ENCODE measurements around the gene SEMA5A.

The SEMA5A gene

DNA sequence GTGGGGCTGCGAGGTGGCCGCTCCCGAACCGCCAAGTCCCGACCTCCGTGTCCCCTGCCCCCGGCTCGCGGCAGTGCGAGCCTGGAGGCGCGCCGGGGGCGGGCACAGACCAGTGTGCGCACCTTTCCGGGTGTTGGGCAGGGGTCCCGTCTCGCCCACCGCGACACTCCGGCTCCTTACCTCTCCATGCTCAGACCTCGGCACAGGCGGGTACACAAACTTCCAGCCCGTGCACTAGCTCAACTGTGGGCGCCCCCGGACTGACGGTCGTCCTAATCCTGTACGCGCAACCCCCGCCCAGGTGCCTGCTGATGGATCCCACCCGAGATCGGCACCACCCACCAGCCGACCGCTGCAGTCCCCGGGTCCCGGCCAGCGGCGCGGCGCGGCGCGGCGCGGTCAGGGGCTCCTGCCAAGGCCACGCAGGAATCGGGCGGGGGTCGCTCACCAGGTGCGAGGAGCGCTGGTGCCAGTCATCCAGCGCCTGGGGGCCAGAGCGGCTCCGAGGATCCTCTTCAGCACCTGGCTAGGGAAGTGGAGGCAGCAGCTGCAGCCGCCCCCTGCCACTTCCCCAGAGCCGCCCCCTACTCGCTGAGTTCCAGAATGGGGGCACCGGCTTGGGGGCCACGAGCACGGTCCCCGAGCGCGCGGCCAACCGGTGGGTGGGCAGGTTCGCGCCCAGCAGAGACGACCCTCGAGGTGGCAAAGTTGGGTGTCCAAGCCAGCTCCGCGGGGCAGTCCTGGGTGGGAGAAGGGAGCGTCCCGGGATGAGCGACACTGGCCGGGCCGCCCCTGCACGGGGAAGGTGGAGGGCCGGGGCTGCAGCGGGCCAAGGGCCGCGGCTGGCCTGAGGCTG is 511 bp downstream of the SEMA5A start:
- no peak for DNase-seq

DNA sequence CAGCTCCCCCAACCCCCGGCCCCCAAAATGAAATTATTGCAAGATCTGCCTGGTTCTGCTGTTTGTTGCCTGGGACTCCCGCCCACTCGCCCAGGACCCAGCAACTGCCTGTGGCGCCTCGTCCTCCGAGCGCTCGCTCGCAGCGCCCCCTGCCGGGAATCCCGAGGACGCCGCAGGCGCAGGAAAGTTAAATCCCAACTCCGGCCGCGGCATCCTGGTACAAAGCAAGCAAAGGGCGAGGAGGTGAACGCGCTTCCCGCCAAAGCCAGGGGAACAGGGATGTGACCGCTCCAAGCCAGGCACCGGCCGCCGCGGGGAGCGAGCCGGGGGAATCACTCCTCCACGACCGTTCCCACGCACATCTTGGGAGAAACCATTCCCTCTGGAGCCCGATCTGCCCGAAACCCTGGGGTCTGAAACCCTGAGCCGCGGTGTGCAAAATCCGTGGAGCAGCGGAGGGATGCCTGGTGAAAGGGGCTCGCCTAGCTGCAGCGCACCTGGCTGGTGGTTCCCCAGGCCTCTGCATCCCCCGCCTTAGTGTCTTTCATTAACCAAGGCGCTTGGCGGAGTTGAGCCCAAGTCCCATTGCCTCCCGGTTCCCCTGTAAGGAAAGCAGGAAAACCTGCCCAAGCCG is 1.3 kb downstream of the SEMA5A start:
- DNase-seq = peak; percentile 74

DNA sequence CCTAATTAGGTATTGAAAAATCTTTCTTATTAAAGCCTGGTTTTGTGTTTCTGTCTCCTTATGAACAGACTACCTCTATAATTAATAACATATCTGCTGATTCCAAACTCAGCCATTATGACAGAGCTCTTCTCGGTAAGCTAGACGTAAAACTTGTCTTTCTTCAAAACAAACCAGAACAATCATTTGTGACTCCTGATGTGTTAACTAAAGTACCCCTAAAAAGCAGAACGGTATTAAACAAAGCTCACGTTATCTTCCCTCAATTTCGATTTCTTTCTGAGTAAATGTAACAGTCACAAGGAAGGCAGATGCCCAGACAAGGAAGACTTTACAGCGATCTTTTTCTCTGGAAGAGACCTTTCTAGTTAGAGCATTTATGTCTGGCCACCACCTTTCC is 1.8 kb downstream of the SEMA5A start:
- no peak for DNase-seq

DNA sequence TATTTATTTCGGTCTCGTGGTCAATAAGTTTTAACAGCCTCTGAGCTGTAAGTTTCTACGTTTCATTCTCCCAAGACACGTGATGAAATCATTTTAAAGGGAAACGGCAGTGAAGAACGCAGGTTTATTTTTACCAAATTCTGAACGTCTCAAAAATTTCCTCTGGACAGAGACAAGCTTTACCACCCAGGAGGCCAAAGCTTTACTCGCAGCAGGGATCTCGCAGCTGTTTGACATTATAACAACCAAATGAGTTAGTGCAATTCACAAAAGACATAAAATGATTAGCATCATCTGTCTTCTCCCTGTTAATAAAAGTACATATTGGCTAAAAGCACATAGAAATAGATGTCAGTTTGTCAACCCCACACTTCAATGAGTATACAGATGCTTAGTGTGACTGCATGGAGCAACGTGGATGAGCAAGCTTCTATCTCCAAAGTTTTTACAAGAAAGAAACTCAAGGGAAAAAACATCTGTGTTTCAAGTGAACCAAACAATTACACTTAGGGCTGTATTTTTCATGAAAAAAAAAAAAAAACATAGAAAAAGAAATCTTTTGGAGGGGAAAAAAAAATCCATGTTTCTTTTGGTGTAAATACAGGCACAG is 2.5 kb downstream of the SEMA5A start:
- DNase-seq = peak; percentile 67

DNA sequence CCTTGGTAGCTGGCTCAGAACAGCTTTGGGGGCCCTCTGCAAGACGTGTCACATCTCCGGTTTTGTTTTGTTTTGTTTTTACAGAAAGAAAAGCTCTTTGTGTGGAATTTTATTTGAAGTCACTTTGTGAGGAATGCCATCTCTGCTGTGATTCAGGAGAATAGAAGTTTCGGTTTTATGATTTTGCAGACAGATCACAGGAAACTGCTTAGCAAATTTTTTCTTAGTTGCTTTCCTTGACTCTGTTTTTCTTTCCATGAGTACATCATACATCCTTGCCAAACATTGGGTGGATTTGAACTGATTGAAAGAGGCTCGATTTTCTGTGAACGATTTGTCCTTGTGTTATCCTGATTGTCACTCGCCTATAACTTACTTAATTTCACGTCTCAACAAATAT is 5.1 kb downstream of the SEMA5A start:
- DNase-seq = peak; percentile 65

DNA sequence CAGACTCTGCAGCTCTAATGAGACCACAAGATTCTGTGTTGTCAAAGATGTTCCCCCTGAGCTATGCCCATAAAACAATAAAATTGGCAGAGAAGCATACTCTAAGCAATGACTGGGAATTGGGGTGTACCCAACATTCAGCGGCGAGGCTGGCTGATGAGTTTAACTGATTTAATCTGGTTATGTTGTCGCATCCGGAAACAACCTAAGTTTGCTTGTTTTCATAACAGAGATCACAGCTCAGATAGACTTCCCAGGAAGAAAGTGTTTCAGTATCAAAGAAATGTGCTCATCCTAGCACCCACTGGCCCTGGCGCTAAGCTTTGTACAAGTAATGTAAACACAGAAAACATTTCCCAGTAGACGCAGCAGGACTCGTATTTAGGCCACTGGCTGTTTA is 7.4 kb downstream of the SEMA5A start:
- no peak for DNase-seq

DNA sequence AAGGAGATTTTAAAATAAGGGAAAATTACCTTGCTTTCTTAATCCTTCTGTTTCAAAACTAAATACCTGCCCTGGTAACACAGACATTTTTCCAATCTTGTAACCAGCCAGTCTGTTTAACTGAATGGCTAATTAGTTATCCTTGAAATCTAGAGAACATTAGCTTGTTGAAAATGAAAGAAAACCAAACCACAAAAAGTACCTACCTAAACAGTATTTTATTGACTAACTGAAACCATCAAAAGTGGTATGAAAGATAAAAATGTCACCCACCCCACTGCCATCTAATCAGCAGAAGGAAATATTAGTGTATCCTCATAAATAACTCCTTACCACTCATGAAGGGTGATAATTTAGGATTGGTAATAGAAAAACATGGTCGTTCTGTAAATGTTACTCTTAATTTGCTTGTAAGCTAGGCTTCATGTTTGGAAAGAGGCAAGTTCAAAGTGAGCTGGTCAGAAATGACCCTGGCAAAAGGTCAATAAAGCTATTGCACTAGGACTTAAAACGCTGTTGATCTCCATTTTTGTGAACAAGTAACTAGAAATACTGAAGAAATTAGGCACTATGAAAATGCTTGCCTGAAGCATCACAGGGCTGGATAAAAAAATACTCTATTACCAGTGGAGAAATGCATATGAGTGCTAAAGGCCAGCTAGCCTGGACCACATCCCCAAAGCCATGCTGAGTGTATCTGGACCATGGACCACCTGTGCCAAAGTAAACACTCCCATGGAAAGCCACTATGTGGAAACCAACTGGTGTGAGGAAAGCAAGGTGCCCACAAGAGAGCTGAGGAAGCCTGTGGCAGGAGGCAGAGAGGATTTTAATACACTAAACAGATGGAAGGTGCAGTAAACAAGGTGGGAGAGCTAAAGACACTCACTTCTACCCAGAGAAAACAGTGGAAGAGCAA is 8.4 kb downstream of the SEMA5A start:
- DNase-seq = no peak

DNA sequence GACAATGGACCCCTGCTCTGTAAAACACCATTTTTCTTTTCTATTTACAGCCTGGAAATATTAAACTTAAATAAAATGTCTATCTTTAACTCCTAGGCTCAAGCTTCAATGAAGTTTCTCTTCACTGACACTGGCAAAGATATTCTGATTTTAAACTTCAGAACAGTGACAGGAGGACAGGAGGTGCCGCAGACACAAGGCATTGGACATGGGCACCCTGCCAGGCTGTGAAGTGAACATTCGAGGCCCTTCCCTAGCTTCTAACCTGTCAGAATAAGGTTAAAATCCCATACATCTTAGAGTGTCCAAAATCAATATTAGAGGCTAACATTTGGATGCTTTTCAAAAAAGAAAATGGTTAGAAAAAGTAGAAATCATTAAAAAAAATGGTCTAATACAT is 9.2 kb downstream of the SEMA5A start:
- DNase-seq = no peak

DNA sequence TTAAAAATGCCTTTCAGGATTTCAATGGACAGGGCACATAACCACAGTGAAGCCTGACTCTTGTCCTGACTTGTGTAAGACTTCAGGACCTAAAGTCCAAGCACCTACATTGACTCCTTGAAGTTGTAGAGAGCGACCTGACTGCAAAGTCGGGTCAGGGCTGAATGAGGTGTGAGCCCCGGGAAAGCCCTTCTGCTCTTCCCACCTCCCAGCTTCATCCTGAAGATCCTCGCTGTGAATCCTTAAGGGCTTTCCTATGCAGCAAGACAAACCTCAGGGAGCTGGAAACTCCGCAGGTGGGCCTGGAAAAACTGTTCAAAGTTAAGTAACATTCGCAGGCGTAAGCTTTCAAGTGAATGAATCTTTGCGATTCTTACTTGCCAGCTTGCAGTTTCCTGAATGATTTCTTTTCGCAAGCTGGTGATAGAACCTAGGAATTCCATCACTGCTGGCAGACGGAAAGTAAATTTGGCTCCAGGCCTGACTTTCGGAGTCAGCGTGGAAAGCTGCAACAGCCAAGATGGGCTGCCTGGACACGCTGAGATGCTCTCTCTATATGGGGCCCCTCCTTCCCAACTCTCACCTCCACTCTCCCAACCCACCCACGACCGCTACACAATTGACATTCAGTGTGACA is 10.9 kb downstream of the SEMA5A start:
- peak; percentile 23 for DNase-seq

DNA sequence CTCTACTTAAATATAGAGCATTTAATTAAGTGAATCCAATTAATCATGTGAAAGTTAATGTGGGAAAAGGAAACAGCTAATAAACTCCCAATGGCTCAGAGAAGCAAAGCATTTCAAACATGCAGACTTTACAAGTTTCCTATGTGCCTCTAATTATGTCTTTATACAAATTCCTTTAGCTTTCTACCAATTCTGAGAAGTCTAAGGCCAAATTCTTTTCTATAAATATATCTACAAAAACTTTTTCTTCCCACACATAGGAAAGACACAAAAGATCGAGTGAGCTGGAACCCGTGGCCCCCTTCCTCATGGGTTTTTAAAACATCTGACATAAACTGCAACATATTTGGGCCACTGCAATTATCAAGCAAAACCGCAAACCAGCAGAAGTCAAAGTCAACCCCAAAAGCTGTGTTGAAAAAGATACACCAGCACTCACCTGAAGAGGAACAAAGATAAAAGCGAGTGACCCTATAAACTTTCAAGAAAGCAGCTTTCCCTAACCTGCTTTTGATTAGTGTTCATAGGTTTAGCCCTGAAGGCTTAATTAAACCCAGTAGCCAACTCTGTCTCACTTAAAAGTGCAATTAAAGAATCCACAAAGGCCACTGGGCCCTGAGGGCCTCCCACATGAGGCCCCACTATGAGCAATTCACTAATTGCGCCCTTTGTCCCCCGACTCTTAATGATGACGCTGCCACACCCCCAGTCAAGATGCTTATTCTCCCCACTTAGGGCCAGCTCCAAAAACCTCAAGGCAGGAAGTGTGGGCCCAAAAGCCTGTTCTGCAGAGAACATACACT is 12.1 kb downstream of the SEMA5A start:
- DNase-seq = peak; percentile 71

DNA sequence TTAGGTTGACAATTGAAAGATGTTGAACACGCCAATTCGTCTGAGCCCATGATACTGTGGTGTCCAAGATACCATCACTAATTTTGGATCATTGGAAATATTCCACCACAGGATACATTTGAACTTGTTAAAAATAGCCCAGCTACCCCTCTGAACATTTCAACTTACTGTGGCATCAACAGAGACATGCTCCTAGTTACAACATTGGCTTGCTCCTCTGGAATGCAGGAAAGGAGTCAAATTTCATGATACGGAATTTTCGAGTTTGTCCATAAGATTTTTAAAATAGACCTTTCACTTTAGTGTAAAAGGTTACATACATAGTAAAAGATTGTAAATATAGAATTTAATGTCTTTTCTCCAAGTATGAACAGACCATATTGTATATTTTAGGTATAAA is 12.8 kb downstream of the SEMA5A start:
- peak; percentile 60 for DNase-seq

DNA sequence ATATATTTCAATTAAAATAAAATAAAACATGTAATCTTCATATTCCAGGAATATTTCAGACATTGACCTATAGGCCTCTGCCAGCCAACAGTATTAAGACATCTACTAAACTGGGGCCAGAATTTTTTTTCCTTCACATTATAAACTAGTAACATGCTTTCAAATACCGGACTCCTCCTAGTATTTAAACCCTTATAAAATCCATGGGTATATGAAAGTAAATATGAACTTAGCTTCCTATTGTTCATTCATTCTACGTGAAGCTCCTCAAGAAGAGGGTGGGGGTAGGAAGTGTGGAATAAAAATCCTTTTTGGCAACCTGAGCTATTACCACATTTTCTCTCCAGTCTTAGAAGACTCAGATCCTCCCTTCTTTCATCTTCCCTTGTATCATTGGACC is 16.4 kb downstream of the SEMA5A start:
- no peak for DNase-seq

DNA sequence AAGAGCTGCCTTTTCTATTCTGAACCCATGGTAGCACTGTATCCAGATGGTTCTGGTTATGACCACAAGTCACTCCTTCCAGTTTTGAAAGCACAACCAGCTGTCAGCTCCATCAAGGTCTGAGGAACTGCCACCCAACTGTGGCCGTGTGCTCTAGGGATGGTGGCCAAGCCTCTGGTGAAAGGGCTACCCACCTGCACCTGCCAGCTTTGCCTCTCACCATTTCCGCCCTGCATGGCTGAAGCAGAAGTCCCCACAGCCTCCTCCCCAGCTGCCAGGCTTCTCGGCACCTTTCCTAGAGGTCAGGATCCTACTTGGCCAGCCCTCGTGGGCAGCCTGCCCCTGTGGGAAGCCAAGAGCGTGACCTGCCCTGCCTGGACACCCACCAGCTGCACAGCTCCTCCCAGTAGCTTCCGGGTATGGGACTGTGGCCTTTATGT is 16.8 kb downstream of the SEMA5A start:
- DNase-seq = no peak

DNA sequence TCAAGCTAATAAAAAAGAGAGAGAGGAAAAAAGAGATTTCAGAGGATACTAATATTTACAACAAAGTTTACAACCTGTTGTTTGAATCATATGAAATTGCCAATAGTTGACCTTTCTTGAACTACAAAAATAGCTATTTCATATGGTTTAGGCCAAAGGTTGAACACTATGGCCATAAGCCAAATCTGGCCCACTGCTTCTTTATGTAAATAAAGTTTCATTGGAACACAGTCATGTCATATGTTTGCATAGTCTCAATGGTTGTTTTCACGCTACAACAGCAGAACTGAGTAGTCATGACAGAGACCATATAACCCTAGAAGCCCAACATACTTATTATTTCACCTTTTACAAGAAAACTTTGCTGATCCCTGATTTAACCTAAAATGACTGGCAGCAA is 20.9 kb downstream of the SEMA5A start:
- no peak for DNase-seq

DNA sequence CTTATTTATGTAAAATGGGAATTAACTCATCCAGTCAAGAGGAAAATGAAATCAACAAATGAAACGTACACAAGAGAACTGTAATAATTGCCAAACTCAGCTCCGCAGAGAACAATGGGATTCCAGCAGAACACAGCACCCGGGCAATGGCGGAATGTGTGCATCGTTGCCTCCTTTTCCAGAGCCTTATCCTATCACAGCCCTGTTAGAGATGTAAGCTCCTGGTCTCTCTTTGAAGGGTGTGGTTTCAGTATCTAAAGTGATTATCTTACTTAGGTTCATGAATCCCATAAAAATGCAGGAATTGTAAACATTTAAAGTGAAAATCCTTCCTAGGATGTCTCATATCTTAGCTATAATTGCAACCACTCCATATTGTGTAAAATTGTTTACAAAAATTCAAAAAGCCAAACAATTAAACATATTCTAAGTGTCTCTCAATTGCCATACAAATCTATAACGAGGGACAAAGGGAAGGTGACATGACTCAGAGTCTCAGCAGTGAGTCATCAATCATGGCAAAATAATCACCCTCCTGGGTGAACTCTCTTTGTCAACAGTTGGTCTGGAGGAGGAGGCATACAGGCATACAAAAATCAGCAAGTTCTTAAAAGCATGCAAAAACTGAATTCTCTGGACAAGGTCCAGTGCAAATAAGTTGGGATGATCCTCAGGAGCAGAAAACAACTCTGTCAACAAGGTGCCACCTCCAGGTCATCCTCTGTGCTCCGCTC is 22.6 kb downstream of the SEMA5A start:
- DNase-seq = peak; percentile 49

DNA sequence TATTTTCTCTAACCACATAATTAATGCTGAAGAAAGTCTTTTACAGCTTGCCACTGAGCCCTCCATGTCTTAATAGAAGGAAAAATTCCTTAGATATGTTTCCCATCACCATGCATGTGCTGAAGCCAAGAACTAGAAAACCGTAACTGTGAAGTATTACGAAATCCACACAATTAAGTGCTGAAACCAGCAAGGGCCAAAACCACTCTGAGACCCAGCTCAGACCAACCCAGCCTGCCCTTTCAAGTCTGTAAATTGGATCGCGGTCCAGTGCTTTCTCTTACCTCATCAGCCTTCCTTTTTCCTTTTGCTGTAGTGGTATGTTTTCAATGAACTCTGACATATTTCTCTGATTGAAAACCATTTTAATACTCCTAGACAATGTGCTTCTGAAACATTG is 26.3 kb downstream of the SEMA5A start:
- peak; percentile 65 for DNase-seq

DNA sequence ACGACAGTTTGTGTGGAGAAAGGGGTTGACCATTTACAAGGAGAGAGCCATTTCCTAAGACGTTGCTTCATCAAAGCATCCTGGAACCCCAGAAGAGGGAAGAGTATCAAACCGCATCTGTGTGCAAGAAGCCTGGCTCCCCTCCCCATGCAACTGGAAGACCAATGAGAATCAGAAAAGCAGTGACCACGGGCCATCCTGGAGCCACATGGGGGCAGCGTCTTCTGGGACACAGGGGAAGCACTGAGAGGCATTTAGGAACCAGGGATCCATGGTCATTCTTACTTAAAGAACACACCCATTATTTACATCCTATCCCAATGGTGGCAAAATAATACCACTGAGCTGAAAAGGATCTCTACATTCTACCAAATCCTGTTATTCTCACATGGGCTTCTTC is 29.3 kb downstream of the SEMA5A start:
- DNase-seq = no peak

DNA sequence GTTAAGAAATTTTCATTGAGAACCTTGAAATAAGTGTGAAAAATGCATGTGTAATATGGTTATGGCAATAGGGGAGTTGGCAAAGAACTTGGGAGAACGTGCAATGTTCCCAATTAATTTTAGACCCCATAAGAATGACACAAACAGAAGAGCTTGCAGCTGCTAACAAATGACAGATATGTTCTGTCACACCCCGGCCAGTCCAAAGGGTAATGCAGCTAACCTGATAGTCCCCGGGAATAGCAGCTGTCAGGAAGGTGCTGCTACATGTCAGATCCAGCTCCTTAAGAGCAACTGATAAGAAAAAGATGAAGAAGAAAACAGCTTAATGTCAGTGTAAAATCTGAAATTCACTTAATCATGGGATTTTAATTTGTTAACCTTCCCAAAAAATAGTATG is 30.4 kb downstream of the SEMA5A start:
- DNase-seq = no peak

DNA sequence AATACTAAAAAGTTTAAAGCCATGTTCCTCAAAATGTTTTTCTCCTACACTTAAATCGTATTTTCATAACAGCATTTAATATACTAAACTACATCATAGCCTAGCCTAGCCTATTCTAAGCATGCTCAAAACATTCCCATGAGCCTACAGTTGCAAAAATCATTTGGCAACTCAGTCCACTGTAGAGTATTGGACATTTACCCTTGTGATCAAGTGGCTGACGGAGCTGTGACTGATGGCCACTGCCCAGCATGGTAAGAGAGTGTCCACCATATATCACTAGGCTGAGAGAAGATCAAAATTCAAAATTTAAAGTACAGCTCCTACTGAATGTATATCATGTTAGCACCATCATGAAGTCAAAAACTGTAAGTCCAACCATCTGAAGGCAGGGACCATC is 30.9 kb downstream of the SEMA5A start:
- no peak for DNase-seq

DNA sequence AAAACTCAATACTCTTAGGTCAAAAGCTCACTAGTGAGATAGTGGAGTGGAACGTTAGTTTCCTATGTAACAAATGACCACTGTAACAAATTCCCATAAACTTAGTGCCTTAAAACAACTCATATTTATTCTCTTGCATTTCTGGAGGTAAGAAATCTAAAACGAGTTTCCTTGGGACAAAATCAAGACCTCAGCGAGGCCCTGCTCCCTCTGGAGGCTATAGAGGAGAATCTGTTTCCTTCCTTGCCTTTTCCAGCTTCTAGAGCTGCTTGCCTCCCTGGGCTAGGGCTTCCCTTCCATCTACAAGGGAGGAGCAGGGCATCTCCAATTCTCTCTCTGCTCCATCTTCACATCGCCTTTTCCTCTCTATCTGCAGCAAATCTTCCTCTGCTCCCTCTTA is 32.0 kb downstream of the SEMA5A start:
- peak; percentile 54 for DNase-seq

DNA sequence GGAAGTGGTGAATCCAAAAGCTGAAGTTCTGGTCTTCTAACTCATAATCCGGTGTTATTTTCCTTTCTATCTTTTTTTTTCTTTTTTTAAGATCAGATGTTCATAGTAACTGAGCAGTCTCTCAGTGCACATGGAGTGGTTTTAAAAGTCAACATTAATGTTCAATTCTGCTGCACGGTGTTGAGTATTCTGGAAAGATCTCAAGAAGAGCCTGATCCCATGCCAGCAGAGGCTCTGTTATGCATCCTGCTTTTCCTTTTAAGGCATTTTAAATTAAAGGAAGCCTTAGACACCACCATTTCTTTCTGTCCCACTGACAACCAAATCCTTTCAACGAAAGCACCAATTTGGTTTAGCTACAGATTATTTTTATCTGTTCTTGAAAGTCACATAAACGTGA is 33.4 kb downstream of the SEMA5A start:
- DNase-seq = peak; percentile 28
